CD1c-positive myeloid dendritic cell (primary cell): ENCODE results near the gene SNX30.
A peak's percentile ranks its signal among the peaks of the same experiment; 100 is the strongest.

ENCODE experiments used
- DNase-seq: peaks from one replicate; pipeline ENCODE4 v3.0.0-alpha.2; 2016; ENCODE audit errors: extremely low spot score

The SNX30 gene

GRCh38 chr9:112884721-112885120, 134.2 kb downstream of the SNX30 start:
- DNase-seq = no peak

- no peak for DNase-seq
Observed at GRCh38 chr9:112885324-112885723, 134.8 kb downstream of the SNX30 start.

GRCh38 chr9:112886351-112886750, 135.8 kb downstream of the SNX30 start:
- no peak for DNase-seq

GRCh38 chr9:112887381-112887780, 136.8 kb downstream of the SNX30 start:
- peak; percentile 79 for DNase-seq

GRCh38 chr9:112890106-112891081, 139.8 kb downstream of the SNX30 start, which contains the start of gene SLC46A2:
SLC46A2 (minus strand) TSS chr9:112890876; CDS start chr9:112890681, 195 bp downstream.
- DNase-seq = peak; percentile 53

- DNase-seq = no peak
Observed at GRCh38 chr9:112891521-112891920, 141.0 kb downstream of the SNX30 start.

- peak; percentile 47 for DNase-seq
Observed at GRCh38 chr9:112892981-112893380, 142.4 kb downstream of the SNX30 start.

- peak; percentile 69 for DNase-seq
Observed at GRCh38 chr9:112894041-112894440, 143.5 kb downstream of the SNX30 start.

- DNase-seq = peak; percentile 89
Observed at GRCh38 chr9:112894699-112895098, 144.1 kb downstream of the SNX30 start.

- no peak for DNase-seq
Observed at GRCh38 chr9:112896131-112896530, 145.6 kb downstream of the SNX30 start.

- DNase-seq = peak; percentile 68
Observed at GRCh38 chr9:112898872-112899311, 148.3 kb downstream of the SNX30 start.

- no peak for DNase-seq
Observed at GRCh38 chr9:112900488-112900887, 149.9 kb downstream of the SNX30 start.

GRCh38 chr9:112900901-112901300, 150.3 kb downstream of the SNX30 start:
- DNase-seq = no peak

- DNase-seq = no peak
Observed at GRCh38 chr9:112905084-112905483, 154.5 kb downstream of the SNX30 start.

- no peak for DNase-seq
Observed at GRCh38 chr9:112911736-112912135, 161.2 kb downstream of the SNX30 start.

- DNase-seq = no peak
Observed at GRCh38 chr9:112912636-112913035, 162.1 kb downstream of the SNX30 start.

- no peak for DNase-seq
Observed at GRCh38 chr9:112913326-112913725, 162.8 kb downstream of the SNX30 start.

GRCh38 chr9:112914524-112914923, 164.0 kb downstream of the SNX30 start:
- DNase-seq = no peak

- no peak for DNase-seq
Observed at GRCh38 chr9:112917047-112917986, 166.8 kb downstream of the SNX30 start.

- no peak for DNase-seq
Observed at GRCh38 chr9:112917987-112918362, 167.4 kb downstream of the SNX30 start.

- DNase-seq = peak; percentile 54
Observed at GRCh38 chr9:112921549-112921948, 171.0 kb downstream of the SNX30 start.
